Colon (tissue), 2 donors: ENCODE results near the gene CCR4.
"Not testable (repeated sequence)": the region's sequence is repeated elsewhere in the genome, so short reads cannot be mapped to it uniquely, and the experiment has no call there.

ENCODE experiments used
- FAIRE-seq: peaks from 2 replicates; lab custom pipeline; 2012; peaks lifted over from hg19 to GRCh38; lab: Jason Lieb, UNC
- donor health status: control.
- donor health status: control.

CCR4 gene

GRCh38 chr3:32952369-32953077, 1.1 kb downstream of the CCR4 start:
- FAIRE-seq = no peak

DNA sequence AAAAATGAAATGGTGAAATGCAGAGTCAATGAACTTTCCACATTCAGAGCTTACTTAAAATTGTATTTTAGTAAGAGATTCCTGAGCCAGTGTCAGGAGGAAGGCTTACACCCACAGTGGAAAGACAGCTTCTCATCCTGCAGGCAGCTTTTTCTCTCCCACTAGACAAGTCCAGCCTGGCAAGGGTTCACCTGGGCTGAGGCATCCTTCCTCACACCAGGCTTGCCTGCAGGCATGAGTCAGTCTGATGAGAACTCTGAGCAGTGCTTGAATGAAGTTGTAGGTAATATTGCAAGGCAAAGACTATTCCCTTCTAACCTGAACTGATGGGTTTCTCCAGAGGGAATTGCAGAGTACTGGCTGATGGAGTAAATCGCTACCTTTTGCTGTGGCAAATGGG, 3.1 kb downstream of the CCR4 start:
- FAIRE-seq = no peak

DNA sequence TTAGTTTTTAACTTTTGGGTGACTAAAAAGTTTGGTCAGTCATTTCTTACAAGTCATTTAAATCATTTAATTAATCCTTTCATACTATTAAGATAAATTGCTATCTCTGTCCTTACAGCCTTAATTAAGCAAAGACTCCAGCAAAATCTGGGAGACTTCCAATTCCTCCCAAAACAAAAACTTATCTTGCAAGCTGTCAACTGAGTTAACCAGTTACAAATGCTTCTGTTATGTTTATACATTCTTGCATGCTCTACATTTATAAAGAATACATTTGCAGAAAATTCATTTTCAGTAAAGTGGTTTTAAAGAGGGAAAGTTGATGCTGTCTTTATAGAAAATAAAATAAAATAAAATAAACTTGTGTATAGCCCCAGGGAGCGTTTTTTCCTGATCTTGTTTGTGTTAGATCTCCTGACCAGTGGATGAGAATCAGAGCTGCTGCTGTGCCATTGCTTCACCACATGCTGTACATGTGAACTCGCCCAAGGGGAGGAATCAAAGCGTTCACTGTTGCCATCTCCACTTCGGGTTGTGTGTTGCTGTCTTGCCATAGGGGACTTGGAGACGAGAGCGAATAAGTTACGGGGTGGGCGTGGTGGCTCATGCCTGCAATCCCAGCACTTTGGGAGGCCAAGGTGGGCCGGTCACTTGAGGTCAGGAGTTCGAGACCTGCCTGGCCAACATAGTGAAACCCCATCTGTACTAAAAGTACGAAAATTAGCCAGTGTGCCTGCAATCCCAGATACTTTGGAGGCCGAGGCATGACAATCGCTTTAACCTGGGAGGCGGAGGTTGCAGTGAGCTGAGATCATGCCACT, 5.5 kb downstream of the CCR4 start:
- FAIRE-seq = no peak

DNA sequence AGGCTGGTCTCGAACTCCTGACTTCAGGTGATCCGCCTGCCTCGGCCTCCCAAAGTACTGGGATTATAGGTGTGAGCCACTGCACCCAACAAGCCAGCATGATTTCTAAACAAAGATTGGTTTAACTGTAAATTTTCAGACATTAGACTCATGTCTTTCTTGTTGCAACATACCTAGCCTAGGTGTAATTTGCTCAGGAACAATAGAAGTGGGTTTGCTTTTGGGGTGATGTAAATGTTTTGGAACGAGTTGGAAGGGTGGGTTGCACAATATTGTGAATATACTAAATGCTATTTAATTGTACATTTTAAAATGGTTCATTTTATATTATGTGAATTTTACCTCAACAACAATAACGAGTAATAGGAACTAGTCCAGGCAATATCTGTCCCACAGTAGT, 7.1 kb downstream of the CCR4 start:
- FAIRE-seq = no peak

DNA sequence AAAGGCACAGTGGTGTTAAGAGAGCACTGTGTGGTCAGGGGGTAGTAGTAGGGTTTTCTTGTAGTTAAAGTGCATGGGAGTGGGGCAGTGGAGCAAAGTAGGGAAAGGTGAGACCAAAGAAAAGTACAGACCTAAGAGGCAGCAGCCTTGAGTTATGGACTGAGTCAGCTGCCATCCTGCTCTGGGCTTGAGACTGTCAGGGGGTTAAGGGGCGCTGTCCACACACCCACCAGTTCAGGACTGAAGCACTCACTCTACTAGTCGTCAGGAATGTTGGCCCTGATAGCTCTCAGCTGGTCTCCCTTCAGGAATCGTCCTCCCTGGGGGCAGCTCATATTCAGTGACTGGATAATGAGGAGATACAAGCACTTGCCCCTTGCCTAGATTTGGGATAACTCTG, 7.9 kb downstream of the CCR4 start:
- no peak for FAIRE-seq

DNA sequence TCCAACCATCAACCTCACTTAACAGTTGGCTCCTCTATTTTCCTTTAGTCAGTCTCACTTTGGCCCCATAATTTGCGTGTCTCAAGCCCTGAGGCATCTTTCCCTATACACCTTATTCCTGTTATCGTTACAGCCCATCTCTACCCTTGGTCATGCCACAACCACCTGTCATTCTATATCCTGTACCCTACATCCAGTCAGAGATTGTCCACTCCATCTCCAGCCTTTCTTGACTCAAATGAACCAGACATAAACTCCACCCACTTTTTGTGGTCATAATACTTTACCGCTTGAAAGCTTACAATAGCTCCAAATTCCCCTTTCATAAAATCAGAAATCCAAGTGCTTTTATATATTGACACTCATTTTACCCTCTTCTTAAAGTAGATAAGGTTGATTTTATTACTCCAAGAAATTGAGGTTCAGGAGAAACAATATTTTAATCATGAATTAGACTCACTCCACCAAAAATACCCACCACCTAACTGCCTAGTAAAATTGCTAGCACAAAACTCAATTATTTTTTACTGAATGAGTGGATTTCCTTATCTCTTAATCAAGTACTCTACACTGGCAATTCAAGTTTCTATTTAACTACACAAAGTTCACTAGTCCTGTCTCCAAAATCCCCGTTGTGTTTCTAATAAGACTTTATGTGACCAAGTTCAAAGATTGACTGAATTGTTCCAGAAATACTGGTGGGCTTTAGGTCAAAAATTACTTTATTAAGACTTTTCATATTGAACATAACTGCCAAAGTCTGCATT, 9.1 kb downstream of the CCR4 start:
- no peak for FAIRE-seq

- no peak for FAIRE-seq
Observed at GRCh38 chr3:32961189-32961715, 9.8 kb downstream of the CCR4 start.

- FAIRE-seq = no peak
Observed at GRCh38 chr3:32963871-32964270, 12.4 kb downstream of the CCR4 start.

DNA sequence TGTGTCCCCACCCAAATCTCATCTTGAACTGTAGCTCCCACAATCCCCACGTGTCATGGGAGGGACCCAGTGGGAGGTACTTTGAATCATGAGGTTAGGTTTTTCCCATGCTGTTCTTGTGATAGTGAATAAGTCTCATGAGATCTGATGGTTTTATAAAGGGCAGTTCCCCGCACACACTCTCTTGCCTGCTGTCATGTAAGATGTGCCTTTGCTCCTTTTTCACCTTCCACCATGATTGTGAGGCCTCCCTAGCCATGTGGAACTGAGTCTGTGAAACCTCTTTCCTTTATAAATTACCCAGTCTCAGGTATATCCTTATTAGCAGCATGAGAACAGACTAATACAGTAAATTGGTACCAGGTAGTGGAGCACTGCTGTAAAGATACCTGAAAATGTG, 13.3 kb downstream of the CCR4 start:
- not testable (repeated sequence) for FAIRE-seq

DNA sequence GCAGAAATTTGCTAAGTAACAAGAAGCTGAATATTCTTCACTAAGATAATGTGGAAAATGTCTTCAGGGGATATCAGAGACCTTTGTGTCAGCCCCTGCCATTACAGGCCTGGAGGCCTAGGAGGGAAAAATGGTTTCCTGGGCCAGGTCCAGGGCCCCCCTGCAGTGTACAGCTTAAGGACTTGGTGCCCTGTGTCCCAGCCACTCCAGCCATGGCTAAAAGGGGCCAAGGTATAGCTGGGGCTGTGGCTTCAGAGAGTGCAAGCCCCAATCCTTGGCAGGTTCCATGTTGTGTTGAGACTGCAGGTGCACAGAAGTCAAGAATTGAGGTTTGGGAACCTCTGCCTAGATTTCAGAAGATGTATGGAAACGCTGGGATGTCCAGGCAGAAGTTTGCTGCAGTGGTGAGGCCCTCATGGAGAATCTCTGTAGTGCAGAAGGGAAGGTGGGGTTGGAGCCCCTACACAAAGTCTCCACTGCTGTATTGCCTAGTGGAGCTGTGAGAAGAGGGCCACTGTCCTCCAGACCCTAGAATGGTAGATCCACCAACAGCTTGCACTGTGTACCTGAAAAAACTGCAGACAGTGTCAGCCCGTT, 14.3 kb downstream of the CCR4 start:
- FAIRE-seq = not testable (repeated sequence)

DNA sequence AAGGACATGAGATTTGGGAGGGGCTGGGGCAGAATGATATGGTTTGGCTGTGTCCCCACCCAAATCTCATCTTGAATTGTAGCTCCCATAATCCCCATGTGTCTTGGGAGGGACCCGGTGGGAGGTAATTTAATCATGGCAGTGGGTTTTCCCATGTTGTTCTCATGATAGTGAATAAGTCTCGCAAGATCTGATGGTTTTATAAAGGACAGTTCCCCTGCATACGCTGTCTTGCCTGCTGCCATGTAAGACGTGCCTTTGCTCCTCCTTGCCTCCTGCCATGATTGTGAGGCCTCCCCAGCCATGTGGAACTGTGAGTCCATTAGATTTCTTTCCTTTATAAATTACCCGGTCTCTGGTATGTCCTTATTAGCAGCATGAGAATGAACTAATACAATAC, 15.2 kb downstream of the CCR4 start:
- not testable (repeated sequence) for FAIRE-seq

GRCh38 chr3:32968166-32968919, 16.9 kb downstream of the CCR4 start:
- FAIRE-seq = no peak

DNA sequence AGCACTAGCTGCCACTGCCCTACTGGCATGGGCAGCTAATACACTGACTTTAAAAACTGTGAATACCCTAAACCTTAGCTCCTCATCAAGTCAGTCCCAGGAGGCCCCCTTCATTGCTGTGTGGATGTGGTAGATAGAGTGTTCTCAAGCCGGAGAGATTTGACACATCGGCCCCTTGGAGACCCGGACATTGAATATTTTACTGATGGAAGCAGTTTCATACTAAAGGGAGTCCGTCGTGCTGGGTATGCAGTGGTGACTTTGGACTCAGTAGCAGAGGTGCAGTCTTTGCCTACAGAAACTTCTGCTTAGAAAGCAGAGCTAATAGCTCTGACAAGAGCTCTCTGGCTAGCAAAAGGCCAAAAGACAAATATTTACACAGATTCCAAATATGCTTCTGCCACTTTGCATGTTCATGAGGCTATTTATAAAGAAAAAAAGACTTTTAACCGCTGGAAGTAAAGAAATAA, 17.5 kb downstream of the CCR4 start:
- no peak for FAIRE-seq

GRCh38 chr3:32969656-32970055, 18.2 kb downstream of the CCR4 start:
- FAIRE-seq = no peak

- FAIRE-seq = not testable (repeated sequence)
Observed at GRCh38 chr3:32971291-32971690, 19.8 kb downstream of the CCR4 start.

DNA sequence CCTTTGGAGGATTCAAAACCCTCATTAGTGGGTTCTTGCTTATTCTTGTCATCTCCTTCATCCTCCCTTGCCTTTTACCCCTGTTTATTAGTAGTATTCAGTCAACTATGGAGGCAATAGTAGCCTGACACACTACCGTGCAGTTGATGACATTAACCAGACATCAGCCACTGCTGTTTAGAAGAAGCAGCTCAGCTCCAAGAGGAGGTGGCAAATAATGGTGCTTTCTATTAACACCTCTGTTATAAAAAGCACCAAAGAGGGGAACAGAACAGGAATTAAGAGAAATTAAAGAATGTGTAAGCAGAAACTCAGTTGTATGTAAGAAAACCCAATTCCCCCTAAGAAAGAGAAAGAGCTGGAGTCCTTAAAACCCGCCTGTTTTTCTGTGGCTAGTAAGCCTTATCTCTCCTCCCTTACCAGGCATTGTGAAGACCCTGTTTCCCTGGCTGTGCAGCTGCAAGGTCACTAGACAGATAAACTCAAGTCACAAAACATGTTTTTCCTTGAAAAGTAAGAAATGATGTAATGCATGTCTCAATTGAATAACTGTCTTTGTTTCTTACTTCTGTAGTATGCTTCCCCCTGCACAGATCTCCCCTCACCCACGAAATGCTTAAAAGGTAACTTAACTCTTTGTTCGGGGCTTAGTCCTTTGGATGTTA, 21.2 kb downstream of the CCR4 start:
- FAIRE-seq = no peak

DNA sequence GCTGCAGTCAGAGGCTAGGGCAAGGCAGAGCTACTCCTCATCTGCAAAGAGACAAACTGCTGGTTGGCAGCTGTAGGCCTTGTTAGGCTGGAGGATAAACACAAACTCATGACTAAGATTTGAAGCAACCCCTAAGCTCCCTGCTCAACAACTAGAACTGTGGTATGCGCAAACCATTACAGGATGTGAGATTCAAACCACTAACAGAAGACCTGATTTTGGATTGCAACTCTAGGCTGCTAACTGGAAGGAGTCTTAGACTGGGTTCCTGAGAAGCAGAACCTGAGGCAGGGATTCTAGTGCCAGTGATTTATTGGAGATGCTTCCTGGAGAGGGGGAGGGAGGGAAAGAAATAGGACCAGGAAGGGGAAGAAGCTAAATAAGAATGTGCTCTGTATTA, 22.5 kb downstream of the CCR4 start:
- FAIRE-seq = no peak

- no peak for FAIRE-seq
Observed at GRCh38 chr3:32975891-32976595, 24.6 kb downstream of the CCR4 start.

DNA sequence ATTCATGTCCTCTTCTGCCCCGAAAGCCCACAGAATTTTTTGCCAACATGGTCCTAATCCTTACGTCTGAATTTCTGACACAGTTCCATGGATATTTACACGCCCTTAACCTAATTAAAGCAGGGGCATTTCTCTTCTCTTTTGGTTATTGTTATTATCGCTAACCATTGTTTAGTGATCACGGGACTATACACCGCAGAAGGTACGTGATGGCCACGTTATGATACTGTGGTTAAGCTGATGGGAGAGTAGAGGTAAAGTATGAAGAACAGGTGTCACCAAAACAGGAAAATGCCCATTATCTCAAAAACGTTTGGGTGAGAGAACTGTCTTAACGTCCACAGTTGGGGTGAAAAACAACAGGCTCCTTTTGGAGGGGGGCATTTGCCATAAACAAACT, 26.4 kb downstream of the CCR4 start:
- FAIRE-seq = no peak

GRCh38 chr3:32978331-32978730, 26.9 kb downstream of the CCR4 start:
- no peak for FAIRE-seq
